ENCODE results near the gene ANO4.

Gene ANO4

DNA sequence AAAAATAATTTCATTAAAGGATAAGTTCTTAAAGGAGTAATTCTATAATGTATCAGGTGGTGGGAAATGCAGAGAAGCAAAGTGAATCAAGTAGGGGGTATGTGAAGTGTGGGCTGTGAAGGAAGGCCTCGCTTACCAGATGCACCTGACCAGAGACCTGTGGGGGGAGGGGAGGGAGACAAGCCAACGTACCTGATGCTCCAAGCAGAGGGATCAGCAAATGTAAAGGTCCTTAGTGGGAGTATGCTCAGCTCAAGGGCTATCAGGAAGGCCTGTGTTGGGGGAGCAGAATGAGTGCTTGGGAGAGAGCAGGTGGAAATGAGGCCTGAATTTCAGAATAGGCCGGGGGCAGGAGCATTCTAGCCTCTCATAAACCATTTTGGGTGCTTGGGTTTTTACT is 57.1 kb downstream of the ANO4 start:
- no peak overlapping the region for H3K4me2 ChIP-seq (ENCODE audit: insufficient read depth, low read length)
- H3K79me2 ChIP-seq (ENCODE audit: insufficient read depth, low read length), result no peaks in the 10 kb centered on the region
- H3K27ac ChIP-seq (ENCODE audit: low read length), result no peak overlapping the region
- no peaks in the 10 kb centered on the region for H3K9me3 ChIP-seq (ENCODE audit: insufficient read depth, low read length, severe bottlenecking)
- H3K27me3 ChIP-seq (ENCODE audit: insufficient read depth, low read length, poor library complexity), result peaks cover 3% of the 10 kb centered on the region
- H2AFZ ChIP-seq (ENCODE audit: low read depth, low read length), result no peak overlapping the region
- DNase-seq (no peak), ATAC-seq (ENCODE audit: insufficient read depth, low read depth) (no peak)
- no peak overlapping the region for H3K9ac ChIP-seq (ENCODE audit: low read depth, low read length)
- TF ChIP-seq, protein P1, sequence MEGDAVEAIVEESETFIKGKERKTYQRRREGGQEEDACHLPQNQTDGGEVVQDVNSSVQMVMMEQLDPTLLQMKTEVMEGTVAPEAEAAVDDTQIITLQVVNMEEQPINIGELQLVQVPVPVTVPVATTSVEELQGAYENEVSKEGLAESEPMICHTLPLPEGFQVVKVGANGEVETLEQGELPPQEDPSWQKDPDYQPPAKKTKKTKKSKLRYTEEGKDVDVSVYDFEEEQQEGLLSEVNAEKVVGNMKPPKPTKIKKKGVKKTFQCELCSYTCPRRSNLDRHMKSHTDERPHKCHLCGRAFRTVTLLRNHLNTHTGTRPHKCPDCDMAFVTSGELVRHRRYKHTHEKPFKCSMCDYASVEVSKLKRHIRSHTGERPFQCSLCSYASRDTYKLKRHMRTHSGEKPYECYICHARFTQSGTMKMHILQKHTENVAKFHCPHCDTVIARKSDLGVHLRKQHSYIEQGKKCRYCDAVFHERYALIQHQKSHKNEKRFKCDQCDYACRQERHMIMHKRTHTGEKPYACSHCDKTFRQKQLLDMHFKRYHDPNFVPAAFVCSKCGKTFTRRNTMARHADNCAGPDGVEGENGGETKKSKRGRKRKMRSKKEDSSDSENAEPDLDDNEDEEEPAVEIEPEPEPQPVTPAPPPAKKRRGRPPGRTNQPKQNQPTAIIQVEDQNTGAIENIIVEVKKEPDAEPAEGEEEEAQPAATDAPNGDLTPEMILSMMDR (IDR thresholded peaks at IDR 0.05; ENCODE audit: borderline replicate concordance, extremely low read depth, low read length, poor library complexity, severe bottlenecking), result no peak
- no peak for TF ChIP-seq EZH2 (IDR thresholded peaks at IDR 0.05; ENCODE audit: borderline replicate concordance, low read depth, low read length, severe bottlenecking)
- H3K4me1 ChIP-seq (ENCODE audit: insufficient read depth, low read length), result no peaks in the 10 kb centered on the region
- no peaks in the 10 kb centered on the region for H4K20me1 ChIP-seq (ENCODE audit: insufficient read depth, low read length)
- no peaks in the 10 kb centered on the region for H3K36me3 ChIP-seq (ENCODE audit: insufficient read depth, low read length)
- no peak overlapping the region for H3K4me3 ChIP-seq (ENCODE audit: low read depth in 1 of 2, low read length in 2 of 2)

DNA sequence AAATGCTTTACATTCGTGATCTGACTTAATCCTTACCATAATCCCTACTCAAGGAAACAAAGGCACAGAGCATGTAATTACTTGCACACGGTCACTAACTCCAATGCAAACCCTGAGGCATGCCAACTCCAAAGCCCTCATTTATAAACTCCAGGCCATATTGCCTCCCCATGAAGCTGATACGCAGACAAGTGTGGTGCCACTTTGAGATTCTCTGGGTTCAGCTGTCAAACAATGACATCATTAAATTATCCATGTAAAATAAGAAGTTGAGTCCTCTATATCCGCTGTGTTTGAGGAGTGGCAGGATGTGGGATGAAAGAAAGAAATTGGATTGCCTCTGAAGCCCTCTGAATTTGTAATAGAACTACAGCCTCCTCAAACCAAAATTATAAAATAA is 62.8 kb downstream of the ANO4 start:
- TF ChIP-seq EZH2 (IDR thresholded peaks at IDR 0.05; ENCODE audit: borderline replicate concordance, low read depth, low read length, severe bottlenecking), result no peak
- H3K9me3 ChIP-seq (ENCODE audit: insufficient read depth, low read length, severe bottlenecking), result no peaks in the 10 kb centered on the region
- no peak for DNase-seq

GRCh38 chr12:100857971-100858370 is 63.4 kb downstream of the ANO4 start:
- H3K79me2 ChIP-seq (ENCODE audit: insufficient read depth, low read length), result no peaks in the 10 kb centered on the region
- H3K27ac ChIP-seq (ENCODE audit: low read length), result no peak overlapping the region
- no peaks in the 10 kb centered on the region for H3K4me1 ChIP-seq (ENCODE audit: insufficient read depth, low read length)
- no peak overlapping the region for H3K4me2 ChIP-seq (ENCODE audit: insufficient read depth, low read length)
- H3K9me3 ChIP-seq (ENCODE audit: insufficient read depth, low read length, severe bottlenecking), result no peaks in the 10 kb centered on the region
- H3K27me3 ChIP-seq (ENCODE audit: insufficient read depth, low read length, poor library complexity), result peaks cover 3% of the 10 kb centered on the region
- no peak overlapping the region for H3K9ac ChIP-seq (ENCODE audit: low read depth, low read length)
- H2AFZ ChIP-seq (ENCODE audit: low read depth, low read length), result no peak overlapping the region
- TF ChIP-seq, protein P1 (IDR thresholded peaks at IDR 0.05; ENCODE audit: borderline replicate concordance, extremely low read depth, low read length, poor library complexity, severe bottlenecking), result no peak
- TF ChIP-seq EZH2 (IDR thresholded peaks at IDR 0.05; ENCODE audit: borderline replicate concordance, low read depth, low read length, severe bottlenecking), result no peak
- H3K36me3 ChIP-seq (ENCODE audit: insufficient read depth, low read length), result no peaks in the 10 kb centered on the region
- DNase-seq, result no peak
- H3K4me3 ChIP-seq (ENCODE audit: low read depth in 1 of 2, low read length in 2 of 2), result no peak overlapping the region
- no peak for ATAC-seq (ENCODE audit: insufficient read depth, low read depth)
- no peaks in the 10 kb centered on the region for H4K20me1 ChIP-seq (ENCODE audit: insufficient read depth, low read length)

More for the DNA sequence above, 62.8 kb downstream of the ANO4 start:
- no peak overlapping the region for H3K27ac ChIP-seq (ENCODE audit: low read length)
- H3K9ac ChIP-seq (ENCODE audit: low read depth, low read length), result no peak overlapping the region
- no peak for ATAC-seq (ENCODE audit: insufficient read depth, low read depth)
- no peak overlapping the region for H2AFZ ChIP-seq (ENCODE audit: low read depth, low read length)
- H3K79me2 ChIP-seq (ENCODE audit: insufficient read depth, low read length), result no peaks in the 10 kb centered on the region
- no peak overlapping the region for H3K4me2 ChIP-seq (ENCODE audit: insufficient read depth, low read length)
- H3K4me3 ChIP-seq (ENCODE audit: low read depth in 1 of 2, low read length in 2 of 2), result no peak overlapping the region
- no peaks in the 10 kb centered on the region for H3K36me3 ChIP-seq (ENCODE audit: insufficient read depth, low read length)
- H4K20me1 ChIP-seq (ENCODE audit: insufficient read depth, low read length), result no peaks in the 10 kb centered on the region
- H3K27me3 ChIP-seq (ENCODE audit: insufficient read depth, low read length, poor library complexity), result peaks cover 3% of the 10 kb centered on the region
- no peaks in the 10 kb centered on the region for H3K4me1 ChIP-seq (ENCODE audit: insufficient read depth, low read length)

- peaks cover 3% of the 10 kb centered on the region for H3K27me3 ChIP-seq (ENCODE audit: insufficient read depth, low read length, poor library complexity)
- TF ChIP-seq, protein P1 (IDR thresholded peaks at IDR 0.05; ENCODE audit: borderline replicate concordance, extremely low read depth, low read length, poor library complexity, severe bottlenecking), result no peak
- no peak for TF ChIP-seq EZH2 (IDR thresholded peaks at IDR 0.05; ENCODE audit: borderline replicate concordance, low read depth, low read length, severe bottlenecking)
- H4K20me1 ChIP-seq (ENCODE audit: insufficient read depth, low read length), result no peaks in the 10 kb centered on the region
- H3K27ac ChIP-seq (ENCODE audit: low read length), result no peak overlapping the region
- ATAC-seq (ENCODE audit: insufficient read depth, low read depth) (no peak), DNase-seq (no peak)
- H3K4me1 ChIP-seq (ENCODE audit: insufficient read depth, low read length), result no peaks in the 10 kb centered on the region
- H3K36me3 ChIP-seq (ENCODE audit: insufficient read depth, low read length), result no peaks in the 10 kb centered on the region
- no peak overlapping the region for H3K4me2 ChIP-seq (ENCODE audit: insufficient read depth, low read length)
- no peaks in the 10 kb centered on the region for H3K79me2 ChIP-seq (ENCODE audit: insufficient read depth, low read length)
- no peaks in the 10 kb centered on the region for H3K9me3 ChIP-seq (ENCODE audit: insufficient read depth, low read length, severe bottlenecking)
- no peak overlapping the region for H2AFZ ChIP-seq (ENCODE audit: low read depth, low read length)
- no peak overlapping the region for H3K9ac ChIP-seq (ENCODE audit: low read depth, low read length)
- no peak overlapping the region for H3K4me3 ChIP-seq (ENCODE audit: low read depth in 1 of 2, low read length in 2 of 2)
Observed at GRCh38 chr12:100858656-100859055, 64.1 kb downstream of the ANO4 start.
